Neural cell (in vitro differentiated cells): Measurements from ENCODE around the gene FOLR3. TPM values are rescaled to one million over a fixed set of nuclear protein-coding genes. Genes with fewer than 3 reads are reported as not detected.

ENCODE experiments used
- H2AFZ ChIP-seq: fragments of 200-600, 300-800 bp; sonication (generic), shearing (Covaris generic); 2 replicates; pipeline ENCODE4 v1.6.0; 2014; ENCODE audit warnings: low read depth, mild to moderate bottlenecking, antibody characterized with exemption, low read length, moderate library complexity
- H3F3A ChIP-seq: fragments of 200-600 bp; shearing (Covaris generic); 2 replicates; pipeline ENCODE4 v1.6.1; 2016; ENCODE audit warnings: mild to moderate bottlenecking, moderate library complexity, mixed read lengths, antibody characterized with exemption, low read length; ENCODE audit not compliant: insufficient read depth, poor library complexity, severe bottlenecking
- H3K27ac ChIP-seq: fragments of 200-600, 300-800 bp; sonication (generic), shearing (Covaris generic); 2 replicates; pipeline ENCODE4 v1.5.1; 2014; ENCODE audit warnings: mild to moderate bottlenecking, low read length, moderate library complexity
- H3K27me3 ChIP-seq: fragments of 300-800, 200-600 bp; sonication (generic), shearing (Covaris generic); 2 replicates; pipeline ENCODE4 v1.6.0; 2014; ENCODE audit warnings: mild to moderate bottlenecking, low read depth, low read length, moderate library complexity; ENCODE audit not compliant: insufficient read depth
- H3K36me3 ChIP-seq: fragments of 300-800, 200-600 bp; sonication (generic), shearing (Covaris generic); 2 replicates; pipeline ENCODE4 v1.5.1; 2014; ENCODE audit warnings: mild to moderate bottlenecking, antibody characterized with exemption, low read length, moderate library complexity; ENCODE audit not compliant: insufficient read depth
- H3K4me2 ChIP-seq: fragments of 300-800, 200-600 bp; sonication (generic), shearing (Covaris generic); 2 replicates; pipeline ENCODE4 v1.6.0; 2014; ENCODE audit warnings: mild to moderate bottlenecking, low read length
- H3K4me3 ChIP-seq: fragments of 300-800, 200-600 bp; sonication (generic), shearing (Covaris generic); 2 replicates; pipeline ENCODE4 v1.5.1; 2014; ENCODE audit warnings: mild to moderate bottlenecking, low read length, moderate library complexity
- H3K79me2 ChIP-seq: fragments of 200-600 bp; shearing (Covaris generic); replicated peaks from 2 replicates; pipeline ENCODE4 v1.6.0; 2014; ENCODE audit warnings: mild to moderate bottlenecking, low read length, moderate library complexity; ENCODE audit not compliant: insufficient read depth
- H3K9ac ChIP-seq: fragments of 300-800, 200-600 bp; sonication (generic), shearing (Covaris generic); 2 replicates; pipeline ENCODE4 v1.6.1; 2016; ENCODE audit warnings: mild to moderate bottlenecking, low read length, mixed read lengths
- H3K9me2 ChIP-seq: fragments of 200-600 bp; shearing (Covaris generic); 2 replicates; pipeline ENCODE4 v1.6.1; 2016; ENCODE audit warnings: mild to moderate bottlenecking, low read length, mixed read lengths; ENCODE audit not compliant: insufficient read depth
- H3K9me3 ChIP-seq: fragments of 200-600, 300-800 bp; sonication (generic), shearing (Covaris generic); 2 replicates; pipeline ENCODE4 v1.6.1; 2016; ENCODE audit warnings: mild to moderate bottlenecking, mixed run types, low read length, moderate library complexity, mixed read lengths
- H4K20me1 ChIP-seq: fragments of 200-600 bp; shearing (Covaris generic); 2 replicates; pipeline ENCODE4 v1.6.1; 2016; ENCODE audit warnings: mild to moderate bottlenecking, mixed run types; ENCODE audit not compliant: insufficient read depth
- CTCF ChIP-seq: fragments of 450-650 bp; IDR thresholded peaks from 2 replicates; pipeline ENCODE4 v1.5.1; 2014; ENCODE audit warnings: antibody characterized with exemption, mild to moderate bottlenecking, moderate library complexity; ENCODE audit not compliant: poor library complexity, severe bottlenecking
- EP300 ChIP-seq: fragments of 450-650 bp; conservative IDR thresholded peaks from 2 replicates; pipeline ENCODE4 v1.6.1; 2014; ENCODE audit warnings: antibody characterized with exemption, mild to moderate bottlenecking, moderate library complexity; ENCODE audit not compliant: poor library complexity, severe bottlenecking
- EZH2 ChIP-seq: fragments of 200-600, 300-800 bp; shearing (Covaris generic), sonication (generic); IDR thresholded peaks from 2 replicates; pipeline ENCODE4 v1.6.1; 2014; ENCODE audit warnings: antibody characterized with exemption, low read length, borderline replicate concordance, mild to moderate bottlenecking; ENCODE audit not compliant: insufficient read depth, poor library complexity, severe bottlenecking
- MXI1 ChIP-seq: fragments of 450-650 bp; conservative IDR thresholded peaks from 2 replicates; pipeline ENCODE4 v1.6.1; 2014; ENCODE audit warnings: antibody characterized with exemption, mild to moderate bottlenecking; ENCODE audit not compliant: poor library complexity, severe bottlenecking
- POLR2AphosphoS5 ChIP-seq: IDR thresholded peaks from 2 replicates; pipeline ENCODE4 v1.6.1; 2012
- RAD21 ChIP-seq: fragments of 450-650 bp; conservative IDR thresholded peaks from 2 replicates; pipeline ENCODE4 v1.6.1; 2014; ENCODE audit warnings: antibody characterized with exemption, mild to moderate bottlenecking, moderate library complexity
- SMC3 ChIP-seq: fragments of 450-650 bp; conservative IDR thresholded peaks from 2 replicates; pipeline ENCODE4 v1.6.1; 2014; ENCODE audit warnings: antibody characterized with exemption, mild to moderate bottlenecking, moderate library complexity; ENCODE audit not compliant: poor library complexity
- TAF1 ChIP-seq: IDR thresholded peaks from 2 replicates; pipeline ENCODE4 v1.6.1; 2012; ENCODE audit warnings: low read depth
- polyA plus RNA-seq: library from polyadenylated mRNA; depleted of rRNA; stranded (reverse); fragments of >200 nt; gene quantifications from 2 replicates; pipeline ENCODE4 v1.2.3, GENCODE V29; 2014
- TF ChIP-seq, protein P1 (sequence below): IDR thresholded peaks from 2 replicates; pipeline ENCODE4 v1.6.1; 2012; ENCODE audit warnings: borderline replicate concordance

The FOLR3 gene
- polyA plus RNA-seq, 1 donor from 2014 or later: not detected

GRCh38 chr11:72139500-72139899 is 4.0 kb downstream of the FOLR3 start:
- Histone ChIP-seq H3K27ac (no peak overlapping the region), H2AFZ (no peak overlapping the region), H3K9me2 (no peaks in the 10 kb centered on the region), H3K9me3 (no peaks in the 10 kb centered on the region), H3K27me3 (no peaks in the 10 kb centered on the region), H3K79me2 (no peaks in the 10 kb centered on the region), H3K4me2 (no peak overlapping the region), H3K4me3 (no peak overlapping the region), H3K36me3 (no peaks in the 10 kb centered on the region), H3K9ac (no peak overlapping the region), H4K20me1 (no peaks in the 10 kb centered on the region), H3F3A (no peaks in the 10 kb centered on the region)
- no peak for TF ChIP-seq POLR2AphosphoS5
- TF ChIP-seq SMC3: no peak
- no peak for TF ChIP-seq EZH2
- no peak for TF ChIP-seq CTCF
- no peak for TF ChIP-seq RAD21
- TF ChIP-seq TAF1: no peak
- TF ChIP-seq, protein P1, sequence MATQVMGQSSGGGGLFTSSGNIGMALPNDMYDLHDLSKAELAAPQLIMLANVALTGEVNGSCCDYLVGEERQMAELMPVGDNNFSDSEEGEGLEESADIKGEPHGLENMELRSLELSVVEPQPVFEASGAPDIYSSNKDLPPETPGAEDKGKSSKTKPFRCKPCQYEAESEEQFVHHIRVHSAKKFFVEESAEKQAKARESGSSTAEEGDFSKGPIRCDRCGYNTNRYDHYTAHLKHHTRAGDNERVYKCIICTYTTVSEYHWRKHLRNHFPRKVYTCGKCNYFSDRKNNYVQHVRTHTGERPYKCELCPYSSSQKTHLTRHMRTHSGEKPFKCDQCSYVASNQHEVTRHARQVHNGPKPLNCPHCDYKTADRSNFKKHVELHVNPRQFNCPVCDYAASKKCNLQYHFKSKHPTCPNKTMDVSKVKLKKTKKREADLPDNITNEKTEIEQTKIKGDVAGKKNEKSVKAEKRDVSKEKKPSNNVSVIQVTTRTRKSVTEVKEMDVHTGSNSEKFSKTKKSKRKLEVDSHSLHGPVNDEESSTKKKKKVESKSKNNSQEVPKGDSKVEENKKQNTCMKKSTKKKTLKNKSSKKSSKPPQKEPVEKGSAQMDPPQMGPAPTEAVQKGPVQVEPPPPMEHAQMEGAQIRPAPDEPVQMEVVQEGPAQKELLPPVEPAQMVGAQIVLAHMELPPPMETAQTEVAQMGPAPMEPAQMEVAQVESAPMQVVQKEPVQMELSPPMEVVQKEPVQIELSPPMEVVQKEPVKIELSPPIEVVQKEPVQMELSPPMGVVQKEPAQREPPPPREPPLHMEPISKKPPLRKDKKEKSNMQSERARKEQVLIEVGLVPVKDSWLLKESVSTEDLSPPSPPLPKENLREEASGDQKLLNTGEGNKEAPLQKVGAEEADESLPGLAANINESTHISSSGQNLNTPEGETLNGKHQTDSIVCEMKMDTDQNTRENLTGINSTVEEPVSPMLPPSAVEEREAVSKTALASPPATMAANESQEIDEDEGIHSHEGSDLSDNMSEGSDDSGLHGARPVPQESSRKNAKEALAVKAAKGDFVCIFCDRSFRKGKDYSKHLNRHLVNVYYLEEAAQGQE: no peak
- TF ChIP-seq MXI1: no peak
- no peak for TF ChIP-seq EP300

- H3F3A ChIP-seq: no peaks in the 10 kb centered on the region
- no peaks in the 10 kb centered on the region for H3K9me2 ChIP-seq
- no peak overlapping the region for H3K27ac ChIP-seq
- no peaks in the 10 kb centered on the region for H3K9me3 ChIP-seq
- no peaks in the 10 kb centered on the region for H4K20me1 ChIP-seq
- no peaks in the 10 kb centered on the region for H3K27me3 ChIP-seq
- H3K36me3 ChIP-seq: no peaks in the 10 kb centered on the region
- H3K79me2 ChIP-seq: no peaks in the 10 kb centered on the region
- no peak overlapping the region for H2AFZ ChIP-seq
- no peak overlapping the region for H3K9ac ChIP-seq
- TF ChIP-seq EP300 (no peak), MXI1 (no peak), SMC3 (no peak)
- H3K4me3 ChIP-seq: no peak overlapping the region
- H3K4me2 ChIP-seq: no peak overlapping the region
Observed at GRCh38 chr11:72140661-72141060, 5.1 kb downstream of the FOLR3 start.

DNA sequence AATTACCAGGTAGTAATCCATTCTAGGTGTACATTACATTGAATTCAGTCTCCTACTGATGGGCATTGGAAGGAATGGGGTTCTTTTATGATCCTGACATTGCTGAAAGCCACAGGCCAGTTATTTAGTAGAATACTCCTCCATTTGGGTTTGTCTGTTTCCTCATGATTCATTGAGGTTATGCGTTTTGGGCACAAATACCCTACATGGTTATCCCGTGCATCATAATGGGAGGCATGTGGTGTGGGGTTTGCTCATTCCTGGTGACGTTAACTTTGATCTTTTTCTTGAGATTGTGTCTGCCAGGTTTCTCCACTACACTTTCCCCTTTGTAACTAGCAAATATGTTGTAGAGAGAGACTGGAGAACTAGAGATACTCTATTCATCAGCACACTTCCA is 5.5 kb downstream of the FOLR3 start:
- Histone ChIP-seq H3K27ac (no peak overlapping the region), H3K4me3 (no peak overlapping the region), H3K9ac (no peak overlapping the region), H3K9me3 (no peaks in the 10 kb centered on the region), H3K79me2 (no peaks in the 10 kb centered on the region), H3K9me2 (no peaks in the 10 kb centered on the region), H2AFZ (no peak overlapping the region), H3F3A (no peaks in the 10 kb centered on the region), H3K27me3 (no peaks in the 10 kb centered on the region), H3K36me3 (no peaks in the 10 kb centered on the region), H3K4me2 (no peak overlapping the region), H4K20me1 (no peaks in the 10 kb centered on the region)
- no peak for TF ChIP-seq TAF1
- no peak for TF ChIP-seq POLR2AphosphoS5
- TF ChIP-seq SMC3: no peak
- no peak for TF ChIP-seq EP300
- TF ChIP-seq, protein P1: no peak
- TF ChIP-seq EZH2: no peak
- no peak for TF ChIP-seq RAD21
- TF ChIP-seq MXI1: no peak
- TF ChIP-seq CTCF: no peak
